ENCODE data around the gene NOSIP.

NOSIP gene

DNA sequence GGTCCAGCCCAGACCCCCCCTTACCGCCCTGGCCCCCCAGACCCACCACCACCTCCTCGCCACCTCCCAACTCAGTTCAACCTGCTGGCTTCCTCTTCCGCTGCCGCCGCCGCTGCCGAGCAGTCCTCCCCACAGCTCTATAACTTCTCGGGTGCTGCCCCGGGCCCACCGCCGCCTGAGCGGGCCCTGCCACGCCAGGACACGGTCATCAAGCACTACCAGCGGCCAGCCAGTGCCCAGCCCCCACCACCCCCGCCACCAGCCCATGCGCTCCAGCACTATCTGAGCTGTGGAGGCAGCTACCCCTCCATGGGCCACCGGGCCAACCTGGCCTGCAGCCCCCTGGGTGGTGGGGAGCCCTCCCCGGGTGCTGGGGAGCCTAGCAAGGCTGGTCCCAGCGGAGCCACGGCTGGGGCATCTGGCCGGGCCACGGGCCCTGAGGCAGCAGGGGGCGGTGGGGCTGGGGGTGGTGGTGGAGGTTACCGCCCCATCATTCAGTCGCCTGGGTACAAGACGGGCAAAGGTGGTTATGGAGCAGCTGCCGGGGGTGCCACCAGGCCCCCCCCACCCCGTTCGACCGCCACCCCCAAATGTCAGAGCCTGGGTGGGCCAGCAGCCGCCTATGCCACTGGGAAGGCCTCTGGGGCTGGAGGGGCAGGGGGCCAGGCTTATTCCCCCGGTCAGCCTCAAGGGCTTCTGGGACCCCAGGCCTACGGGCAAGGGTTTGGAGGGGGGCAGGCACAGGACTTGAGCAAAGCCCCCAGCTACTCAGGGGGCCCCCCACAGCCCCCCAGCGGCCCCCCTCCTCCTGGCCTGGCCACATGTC is 14.8 kb upstream of the NOSIP start:
- DNase-seq: no peak

DNA sequence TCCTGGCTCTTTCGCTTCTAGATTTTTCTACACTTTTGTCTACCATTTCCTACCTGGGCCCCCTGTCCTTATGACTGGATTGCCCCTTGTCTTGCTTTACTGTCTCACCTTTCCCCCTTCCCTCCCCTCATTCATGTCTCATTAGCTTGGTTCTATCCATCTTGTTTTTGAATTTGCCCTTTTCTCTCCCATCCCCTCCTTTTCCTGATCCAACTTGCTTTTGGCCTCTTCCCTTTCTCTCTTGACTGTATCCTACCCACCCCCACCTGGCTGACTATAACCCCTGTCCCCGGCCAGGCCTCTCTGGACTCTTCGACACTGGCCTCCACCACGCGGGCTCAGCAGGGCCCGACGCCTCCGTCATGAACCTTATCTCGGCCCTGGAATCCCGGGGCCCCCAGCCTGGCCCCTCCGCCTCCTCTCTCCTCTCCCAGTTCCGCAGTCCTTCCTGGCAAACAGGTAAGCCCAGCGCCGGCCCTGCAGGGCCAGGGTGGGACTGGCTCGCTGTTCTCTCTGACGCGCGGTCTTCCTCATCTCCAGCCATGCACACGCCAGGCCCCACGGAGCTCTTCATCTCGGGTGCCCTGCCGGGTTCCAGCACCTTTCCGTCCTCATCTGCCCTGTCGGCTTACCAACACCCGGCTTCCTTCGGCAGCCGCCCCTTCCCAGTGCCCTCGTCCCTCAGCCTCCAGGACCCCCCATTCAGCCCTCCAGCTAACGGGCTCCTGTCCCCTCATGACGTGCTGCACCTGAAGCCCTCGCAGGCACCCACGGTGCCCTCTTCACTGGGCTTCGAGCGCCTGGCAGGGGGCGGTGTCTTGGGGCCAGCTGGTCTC is 14.0 kb upstream of the NOSIP start:
- no peak for DNase-seq

DNA sequence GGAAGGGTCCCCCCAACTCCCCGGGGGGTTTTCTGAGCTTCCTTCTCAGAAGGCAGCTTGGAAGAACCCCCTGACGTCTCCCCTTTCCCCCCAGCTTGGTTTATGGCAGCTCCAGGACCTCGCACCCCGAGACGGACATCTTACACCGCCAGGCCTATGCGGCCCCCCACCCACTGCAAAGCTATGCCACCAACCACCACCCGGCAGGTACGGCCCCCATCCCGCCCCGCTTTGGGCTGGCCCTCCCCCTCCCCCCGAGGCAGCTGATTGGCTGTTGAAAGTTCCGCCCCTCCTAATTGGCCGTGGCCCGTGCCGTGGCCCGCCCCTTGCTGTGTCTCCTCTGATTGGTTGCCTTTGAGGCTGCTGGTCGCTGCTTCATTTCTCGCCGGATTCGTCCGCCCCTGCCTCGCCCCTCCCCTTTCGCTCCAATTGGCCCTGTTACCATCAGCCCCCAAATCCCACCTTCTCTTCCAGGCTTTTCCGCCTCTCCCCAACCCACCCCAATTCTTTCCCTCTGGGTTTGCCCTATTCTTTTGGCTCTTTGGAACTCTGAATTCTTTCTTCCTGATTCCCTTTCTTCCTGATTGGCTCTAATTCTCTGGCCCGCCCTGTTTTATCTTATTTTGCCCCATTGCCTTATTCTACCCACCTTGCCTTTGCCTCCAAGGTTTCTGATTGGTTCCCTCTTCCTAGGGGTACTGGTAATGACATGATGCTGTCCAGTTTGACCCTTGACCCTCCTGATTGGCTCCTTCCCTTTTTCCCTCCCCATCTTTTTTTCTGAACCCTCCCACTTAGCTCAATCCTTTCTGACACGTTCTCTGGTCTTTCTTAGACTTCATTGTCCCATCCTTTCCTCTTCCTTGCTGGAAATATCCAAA is 13.1 kb upstream of the NOSIP start:
- peak; percentile 93 for DNase-seq

DNA sequence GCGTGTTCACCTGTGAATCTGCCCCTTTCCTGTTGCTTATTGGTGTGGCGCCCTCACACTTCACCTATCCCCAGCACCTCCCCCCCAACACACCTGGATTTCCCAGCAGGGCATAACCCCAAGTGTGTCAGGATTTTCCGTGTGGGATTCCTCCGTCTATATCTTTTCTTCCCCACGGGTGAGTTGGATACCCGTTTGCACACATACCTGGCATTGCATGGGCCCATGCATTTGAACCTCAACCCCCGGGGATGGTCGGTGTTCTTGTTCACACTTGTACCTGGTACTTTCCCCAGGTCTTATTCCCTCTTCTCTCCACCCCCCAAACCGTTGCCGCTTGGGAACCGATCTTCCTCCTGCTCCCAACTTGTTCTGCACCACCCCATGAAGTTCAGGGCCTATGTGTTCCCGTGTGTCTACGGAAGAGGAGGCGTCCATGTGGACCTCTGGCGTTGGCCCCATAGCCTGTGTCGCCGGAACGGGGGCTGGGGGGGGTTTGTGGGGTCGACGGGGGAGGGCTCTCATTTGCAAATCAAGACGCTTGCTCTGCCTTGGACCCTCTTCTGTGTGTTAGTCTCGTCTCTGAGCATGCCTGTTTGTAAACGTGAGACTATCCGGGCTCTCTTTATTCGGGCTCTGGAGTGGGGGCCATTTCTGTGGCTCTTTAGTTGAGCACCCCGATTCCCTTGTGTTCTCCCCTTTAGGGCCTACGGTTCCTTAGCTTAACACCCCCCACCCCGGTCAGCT is 12.3 kb upstream of the NOSIP start:
- DNase-seq: no peak

DNA sequence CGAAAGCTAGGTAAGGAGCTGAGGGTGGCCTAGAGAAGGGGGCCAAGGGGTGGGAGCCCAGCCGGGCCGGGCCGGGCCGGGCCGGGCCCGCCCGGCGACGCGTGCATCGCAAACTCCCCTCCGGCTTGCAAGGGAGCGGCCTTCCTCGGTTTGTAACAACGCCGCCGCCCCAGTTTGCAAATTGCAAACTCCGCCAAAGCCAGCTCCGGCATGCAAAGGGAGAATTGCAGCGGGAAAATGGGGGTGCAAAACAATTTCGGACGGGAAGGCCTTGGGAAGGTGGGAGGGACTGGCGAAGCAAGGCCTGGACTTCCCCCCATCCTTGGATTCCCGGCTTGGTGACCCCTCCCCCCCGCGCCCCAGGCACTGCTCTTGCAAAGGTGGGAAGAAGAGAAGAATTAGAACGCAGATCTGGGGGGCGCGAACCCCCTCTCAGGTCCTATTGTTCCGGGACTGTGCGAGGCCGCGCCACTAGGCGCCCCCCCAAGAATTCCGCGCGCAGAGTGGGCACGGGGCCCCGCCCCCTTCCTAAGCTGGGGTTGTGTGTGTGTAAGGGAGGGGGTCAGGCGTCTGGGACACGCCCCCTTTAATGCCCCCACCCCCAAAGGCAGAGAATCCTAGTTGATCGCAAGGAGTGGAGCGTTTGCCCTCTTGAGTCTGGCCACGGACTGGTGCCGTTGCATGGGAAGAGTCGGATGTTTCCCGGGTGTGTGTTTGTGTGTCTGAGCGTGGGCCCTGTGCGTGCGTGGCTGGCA is 11.6 kb upstream of the NOSIP start:
- peak; percentile 38 for DNase-seq

DNA sequence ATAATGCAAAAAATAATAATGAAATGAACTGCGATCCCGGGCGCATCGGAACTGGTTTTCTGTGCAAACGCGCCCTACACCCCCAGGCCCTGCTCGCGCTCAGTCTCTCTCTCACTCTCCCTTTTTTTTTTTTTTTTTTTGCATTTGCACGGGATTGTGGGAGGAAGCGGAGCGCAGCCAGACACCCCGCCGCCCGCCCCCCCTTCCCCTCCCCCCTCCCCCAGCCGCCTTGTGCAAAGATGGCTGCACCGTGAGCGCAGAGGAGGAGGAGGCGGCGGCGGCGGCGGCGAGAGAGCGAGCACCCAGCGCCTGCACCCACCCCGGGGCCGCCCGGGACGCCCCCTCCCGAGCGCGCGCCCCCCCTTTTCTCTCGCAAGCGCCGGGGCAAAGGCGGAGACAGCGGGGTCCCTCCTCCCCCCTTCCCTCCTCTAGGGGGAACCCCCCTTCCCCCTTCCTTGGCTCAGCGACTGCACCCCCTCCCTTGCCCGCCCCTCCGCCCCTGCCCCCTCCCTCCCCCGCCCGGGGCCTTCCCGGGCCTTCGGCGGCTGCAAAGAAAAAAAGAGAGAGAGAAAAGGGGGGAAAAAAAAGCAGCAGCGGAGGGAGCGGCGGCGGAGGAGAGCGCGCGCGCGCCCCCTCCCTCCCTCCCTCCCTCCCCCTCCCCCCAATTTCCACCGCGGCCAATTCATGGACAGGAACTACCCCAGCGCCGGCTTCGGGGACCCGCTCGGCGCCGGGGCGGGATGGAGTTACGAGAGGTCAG is 10.8 kb upstream of the NOSIP start, which contains the start of gene PRR12:
PRR12 (plus strand) TSS at position 212 of the 760 bp plus-strand sequence; CDS start at position 685, 473 bp downstream.
- peak; percentile 66 for DNase-seq

DNA sequence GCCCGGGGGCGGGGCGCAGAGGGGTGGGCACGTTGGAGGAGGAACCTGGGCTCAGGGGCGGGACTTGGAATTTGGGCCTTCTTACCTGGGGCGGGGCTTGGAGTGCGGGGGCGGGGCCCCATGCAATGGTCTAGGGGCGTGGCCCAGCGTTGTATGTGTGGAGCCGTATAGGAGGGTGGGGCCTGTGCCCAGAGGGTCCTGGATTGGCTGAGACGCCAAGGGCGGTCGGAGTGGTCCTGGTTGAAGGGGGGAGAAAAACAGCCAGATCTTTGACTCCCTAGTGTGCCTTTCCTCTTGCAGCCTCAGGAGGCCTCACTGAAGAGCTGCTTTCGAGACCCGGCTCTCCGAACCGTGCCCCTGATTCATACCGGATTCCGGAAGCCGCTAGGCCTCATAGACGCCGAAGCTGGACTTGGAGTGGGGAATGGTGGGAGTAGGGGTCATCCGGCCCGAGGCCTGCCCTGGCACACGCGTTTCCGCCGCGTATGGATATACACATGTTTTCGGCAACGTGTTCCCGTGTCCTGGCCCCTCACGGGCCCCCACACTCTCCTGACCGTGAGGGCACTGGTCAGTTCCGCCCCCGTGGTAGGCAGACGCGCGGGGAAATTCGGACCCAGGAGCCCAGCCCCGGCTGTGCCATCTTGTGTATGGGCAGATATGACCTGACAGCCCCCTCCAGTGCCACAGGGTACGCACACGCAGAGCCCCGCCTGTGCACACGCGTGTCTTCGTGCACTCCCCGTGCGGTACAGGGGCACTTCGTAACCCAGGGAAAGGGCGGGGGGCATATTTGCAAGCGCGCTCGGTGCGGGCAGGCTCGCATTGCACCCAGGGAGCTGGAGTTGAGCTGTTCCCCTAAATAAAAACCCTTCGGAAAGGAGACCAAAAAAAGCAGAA is 10.0 kb upstream of the NOSIP start:
- peak; percentile 89 for DNase-seq

DNA sequence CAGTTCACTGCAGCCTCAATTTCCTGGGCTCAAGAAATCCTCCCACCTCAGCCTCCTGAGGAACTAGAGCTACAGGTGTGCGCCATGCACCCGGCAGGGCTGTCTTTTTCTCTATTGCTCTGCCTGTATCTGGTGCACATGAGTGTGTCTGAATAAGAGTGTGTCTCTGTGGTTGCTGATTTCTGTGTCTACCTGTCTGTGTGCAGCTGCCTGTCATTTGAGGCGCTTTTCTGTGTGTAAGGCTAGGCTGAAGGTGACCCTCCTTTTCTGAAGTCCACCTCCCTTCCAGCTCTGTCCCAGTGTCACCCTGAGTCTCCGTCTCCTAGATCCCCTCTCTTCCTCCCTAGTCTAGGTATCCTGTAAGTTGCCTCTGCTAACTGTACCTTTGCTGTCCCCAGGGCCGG is 9.1 kb upstream of the NOSIP start:
- DNase-seq: no peak

DNA sequence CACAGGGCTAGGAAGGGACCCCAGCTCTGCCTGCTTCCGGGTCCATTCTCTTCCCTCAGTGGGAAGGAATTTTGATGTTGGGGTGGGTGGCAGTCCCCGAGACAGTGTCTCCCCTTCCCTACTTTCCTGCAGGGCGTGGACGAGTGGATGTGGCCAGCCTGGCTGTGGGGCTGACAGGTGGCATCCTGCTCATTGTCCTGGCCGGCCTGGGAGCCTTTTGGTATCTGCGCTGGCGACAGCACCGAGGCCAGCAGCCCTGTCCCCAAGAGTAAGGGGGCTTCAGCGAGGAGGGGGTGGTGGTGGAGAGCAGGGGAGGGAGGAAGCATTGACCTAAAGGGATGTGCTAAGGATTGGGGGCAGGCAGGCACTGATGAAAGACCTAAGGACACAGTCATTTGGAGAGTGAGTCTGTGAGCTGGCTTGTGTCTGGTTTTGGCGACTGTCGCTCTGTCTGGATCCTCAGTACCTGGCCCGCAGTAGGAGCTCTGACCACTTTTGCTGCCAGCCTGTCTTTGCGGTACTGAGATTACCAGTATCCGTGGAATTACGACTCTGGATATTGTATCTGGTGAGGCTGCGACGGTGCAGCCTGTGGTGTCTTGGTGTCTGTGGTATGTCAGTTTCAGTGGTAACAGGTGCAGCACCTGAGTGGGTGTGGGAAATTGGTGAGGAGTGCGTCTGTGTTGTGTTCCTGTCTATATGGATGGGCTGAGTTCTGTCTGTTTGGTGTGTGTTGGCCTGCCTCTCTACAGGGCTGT is 8.2 kb upstream of the NOSIP start:
- peak; percentile 39 for DNase-seq

DNA sequence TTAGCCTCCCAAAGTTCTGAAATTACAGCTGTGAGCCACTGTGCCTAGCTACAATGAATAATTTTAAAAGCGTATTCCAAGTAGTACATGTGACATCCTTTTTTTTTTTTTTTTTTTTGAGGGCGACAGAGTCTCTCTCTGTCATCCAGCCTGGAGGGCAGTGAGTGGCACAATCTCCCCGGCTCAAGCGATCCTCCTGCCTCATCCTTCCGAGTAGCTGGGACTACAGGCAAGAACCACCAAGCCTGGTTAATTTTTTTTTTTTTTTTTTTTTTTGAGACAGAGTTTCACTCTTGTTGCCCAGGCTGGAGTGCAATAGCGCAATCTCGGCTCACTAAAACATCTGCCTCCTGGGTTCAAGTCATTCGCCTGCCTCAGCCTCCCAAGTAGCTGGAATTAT is 6.9 kb upstream of the NOSIP start:
- DNase-seq: no peak

DNA sequence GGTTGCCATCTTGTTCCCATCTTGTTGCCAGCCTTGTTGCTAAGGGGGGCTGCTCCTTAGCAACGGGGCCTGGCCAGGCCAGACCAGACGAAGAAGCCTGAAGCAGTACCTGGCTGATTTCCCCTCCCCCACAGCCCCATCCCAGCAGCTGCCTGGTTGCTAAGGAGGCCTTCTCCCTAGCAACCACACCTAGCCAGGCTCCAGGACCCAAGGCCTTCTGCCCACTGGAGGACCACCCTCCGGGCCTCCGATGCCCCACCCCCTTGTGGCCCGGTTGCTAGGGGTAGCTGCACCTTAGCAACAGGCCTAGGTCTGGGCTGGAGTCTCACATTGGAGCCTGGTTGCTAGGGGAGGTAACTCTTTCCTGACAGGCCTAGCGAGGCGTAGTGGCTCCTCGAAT is 4.7 kb upstream of the NOSIP start:
- DNase-seq: no peak

DNA sequence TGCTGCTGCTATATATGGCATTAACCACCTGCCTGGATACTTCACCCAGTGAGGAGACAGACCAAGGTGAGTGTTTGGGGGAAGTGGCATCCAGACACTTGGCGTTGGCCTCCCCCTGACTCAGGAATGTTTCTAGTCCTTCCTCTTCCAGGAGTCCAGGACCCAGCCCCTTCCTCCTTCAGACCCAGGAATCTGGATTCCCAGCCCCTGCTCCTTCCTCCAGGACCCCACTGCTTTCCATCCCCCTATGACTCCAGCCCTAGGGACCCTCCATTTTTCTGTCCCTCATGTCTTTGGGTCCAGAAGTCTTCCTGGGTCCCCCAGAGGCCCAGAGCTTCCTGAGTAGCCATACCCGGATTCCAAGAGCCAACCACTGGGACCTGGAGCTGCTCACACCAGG is 2.9 kb upstream of the NOSIP start:
- DNase-seq: no peak

DNA sequence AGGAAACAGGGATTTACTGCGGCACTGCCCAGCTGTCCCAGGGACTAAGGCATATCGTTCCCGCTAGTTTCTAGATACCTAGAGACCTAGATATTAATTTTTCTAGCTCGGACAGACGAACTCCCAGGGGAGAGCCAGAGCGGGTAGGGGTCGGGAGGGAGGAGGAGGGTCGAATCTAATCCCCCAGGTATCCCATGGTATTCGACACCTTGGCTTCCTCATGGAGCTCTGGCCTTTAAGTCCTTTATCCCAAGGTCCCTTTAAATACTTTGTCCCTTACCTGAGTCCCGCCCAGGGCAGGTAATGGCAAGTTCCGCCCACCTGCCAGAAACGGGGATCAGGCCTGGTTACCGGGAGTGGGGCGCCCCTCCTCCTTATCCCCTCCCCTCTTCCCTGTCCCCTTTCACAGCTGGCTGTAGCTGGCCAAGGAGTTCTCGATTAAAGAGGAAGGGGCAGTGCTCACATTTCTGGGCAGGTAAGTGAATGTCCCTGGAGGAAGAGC is 702 bp upstream of the NOSIP start, which contains the start of gene PRRG2:
PRRG2 (plus strand) TSS at position 310 of the 502 bp plus-strand sequence. CDS start 1,904 bp downstream, outside the sequence.
- DNase-seq: no peak

DNA sequence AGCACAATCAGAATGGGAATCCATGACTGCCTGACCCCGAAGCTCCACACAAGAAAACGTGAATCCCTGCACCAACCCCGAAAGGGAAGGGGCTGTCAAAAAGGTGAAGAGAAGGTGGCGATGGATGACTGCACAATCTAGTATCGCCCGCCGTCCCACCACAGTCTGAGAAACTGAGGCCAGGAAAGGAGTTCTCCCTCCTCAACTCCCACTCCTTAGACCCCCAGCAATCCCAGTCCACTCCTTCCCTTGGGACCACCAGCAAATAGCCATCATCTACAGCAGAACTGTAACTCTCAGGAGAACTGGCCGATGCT is 451 bp downstream of the NOSIP start:
- DNase-seq: no peak

DNA sequence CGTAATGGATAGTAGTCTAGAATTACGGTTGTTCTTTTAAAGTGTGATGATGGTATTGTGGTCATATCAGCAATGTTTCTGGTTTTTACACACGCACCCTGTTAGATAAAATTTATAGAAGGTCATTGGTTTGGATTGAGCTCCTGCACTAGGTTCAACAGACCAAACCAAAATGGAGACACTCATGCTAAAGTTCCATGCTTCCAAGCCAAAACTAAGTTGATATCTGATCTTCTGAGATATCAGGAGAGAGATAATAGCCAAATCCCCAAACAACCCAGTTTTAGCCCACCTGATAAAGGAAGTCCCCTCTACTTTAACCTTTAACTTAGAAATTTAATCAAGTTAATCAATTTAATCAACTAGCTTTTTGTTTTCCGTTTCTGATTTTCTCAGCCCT is 1.2 kb downstream of the NOSIP start:
- no peak for DNase-seq

DNA sequence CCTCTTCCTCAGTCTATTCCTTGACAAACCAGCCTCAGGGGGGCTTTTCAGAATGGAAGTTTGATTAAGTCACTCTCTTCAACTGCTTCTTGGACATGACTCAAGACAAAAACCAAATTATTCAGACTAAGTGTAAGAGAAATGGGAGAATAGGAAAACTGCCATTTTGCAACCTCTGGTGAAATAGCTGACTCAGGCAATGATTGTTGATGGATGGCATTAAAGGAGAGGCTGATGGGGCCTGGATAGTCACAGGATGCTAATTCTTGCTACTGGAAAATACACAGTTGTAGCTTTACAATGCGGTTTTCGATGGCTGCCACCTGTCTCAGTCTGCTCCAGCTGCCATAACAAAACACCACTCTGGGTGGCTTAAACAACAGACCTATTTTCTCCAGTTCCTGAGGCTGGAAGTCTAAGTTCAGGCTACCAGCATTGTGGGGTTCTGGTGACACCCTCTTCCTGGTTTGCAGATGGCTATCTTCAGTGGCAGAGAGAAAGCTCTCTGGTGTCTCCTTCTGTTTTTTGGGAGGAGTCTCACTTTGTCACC is 6.1 kb downstream of the NOSIP start:
- no peak for DNase-seq

DNA sequence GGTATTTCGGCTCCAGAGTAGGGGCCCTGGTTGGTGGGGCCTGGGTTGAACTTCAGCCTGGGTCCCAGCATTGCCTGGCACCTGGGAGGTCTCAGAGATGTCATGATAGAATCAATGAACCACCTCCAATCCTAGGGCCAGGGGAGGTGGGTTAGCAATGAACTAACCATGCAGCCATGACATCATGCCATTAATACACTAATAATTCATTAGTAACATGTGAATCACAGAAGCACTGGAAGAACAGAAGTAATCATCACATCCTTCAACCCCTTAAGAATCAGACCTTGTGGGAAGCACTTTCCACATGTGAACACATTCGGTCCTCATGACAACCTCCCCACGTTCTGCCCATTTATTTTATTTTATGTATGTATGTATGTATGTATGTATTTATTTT is 6.9 kb downstream of the NOSIP start:
- no peak for DNase-seq

DNA sequence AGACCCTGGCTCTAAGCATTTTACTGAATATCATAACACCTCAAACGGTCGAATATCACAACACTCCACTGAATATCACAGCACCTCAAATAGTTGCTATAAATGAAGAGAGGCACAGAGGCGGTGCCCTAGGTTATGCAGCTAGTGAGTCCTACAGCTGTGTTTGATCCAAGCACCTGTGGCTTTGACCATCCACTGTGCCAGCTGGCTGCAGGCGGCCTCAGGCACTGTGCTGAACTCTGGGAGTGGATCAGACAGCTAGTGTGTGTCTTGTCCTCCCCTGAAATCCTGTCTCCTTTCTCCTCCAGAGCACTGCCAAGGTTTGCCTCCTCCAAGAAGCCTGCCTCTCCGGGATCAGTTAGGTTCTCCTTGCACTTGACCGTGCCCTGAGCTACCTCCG is 7.3 kb downstream of the NOSIP start:
- DNase-seq: no peak

Measured in stimulated activated CD4-positive, alpha-beta T cell treated with anti-CD3 and anti-CD28 coated beads, Interleukin-12 subunit alpha, Interleukin-12 subunit beta, amount 100 ng/mL, for 4 hours (primary cell).